ENCODE data around the gene TTR. TPM values are rescaled to one million over a fixed set of nuclear protein-coding genes. Genes with fewer than 3 reads are reported as not detected.

TTR gene
- total and polyA plus RNA-seq, 2 of the 4 experiments (the other 2 are of a cell fraction) = not detected

- intact Hi-C loops (cut with micrococcal nuclease) = no loop called here
- WGBS, 2 experiments (ENCODE audit: extremely low coverage in 2 of 2, insufficient read length in 1 of 2) = no CpG with 5 or more reads among the region's 4 CpGs
These were observed 10.0 kb upstream of the TTR start for GRCh38 chr18:31581498-31582197.

More at GRCh38 chr18:31581498-31582197, 10.0 kb upstream of the TTR start:
- ChIA-PET CTCF (no interaction called here), POLR2A (ENCODE audit: unreplicated experiment) (no interaction called here)
- H3K79me1 ChIP-seq (ENCODE audit: low read depth in 1 of 2, low read length in 2 of 2) = no peaks in the 10 kb centered on the region
- in situ Hi-C loops (cut with MboI; ENCODE audit: low sequenced_read_pairs) = no loop called here
- no peaks in the 10 kb centered on the region for H3K9me1 ChIP-seq (ENCODE audit: insufficient read depth, low read length)
- H3K36me3 ChIP-seq (ENCODE audit: control insufficient read depth, insufficient read depth, low read length) = no peaks in the 10 kb centered on the region
- no peaks in the 10 kb centered on the region for H4K20me1 ChIP-seq (ENCODE audit: insufficient read depth, low read length)
- no peak overlapping the region for H3K56ac ChIP-seq (ENCODE audit: extremely low read depth, insufficient read depth, low read length)
- H3K14ac ChIP-seq (replicated peaks; ENCODE audit: low read depth, low read length) = no peak overlapping the region
- BruUV-seq (replicated peaks) = no TSS peak
- H3K4me2 ChIP-seq (ENCODE audit: low read depth, low read length) = no peak overlapping the region; the same call in 1 of the 2 replicates
- no peak overlapping the region for H2AFZ ChIP-seq (replicated peaks; ENCODE audit: low read length, poor library complexity)
- no peak overlapping the region for H2BK120ac ChIP-seq (ENCODE audit: low read depth, low read length)
- dilution Hi-C loops (cut with HindIII; ENCODE audit: low sequenced_read_pairs, unreplicated experiment) = no loop called here
- H4K8ac ChIP-seq (ENCODE audit: low read depth in 2 of 2, low read length in 2 of 2) = no peak overlapping the region
- no peak overlapping the region for H4K5ac ChIP-seq (ENCODE audit: low read depth, low read length)
- no peaks in the 10 kb centered on the region for H3K4me1 ChIP-seq (ENCODE audit: control insufficient read depth, insufficient read depth, low read length)
- H2AK9ac ChIP-seq (replicated peaks; ENCODE audit: low read depth, low read length, poor library complexity) = no peak overlapping the region
- H2AK5ac ChIP-seq (ENCODE audit: low read depth, low read length) = no peak overlapping the region
- no peaks in the 10 kb centered on the region for H3K9me3 ChIP-seq (ENCODE audit: control insufficient read depth, insufficient read depth, low read length)
- TF ChIP-seq NFE2L2 (IDR thresholded peaks at IDR 0.05; ENCODE audit: low read depth, low read length) (no peak), MXI1 (IDR thresholded peaks at IDR 0.05; ENCODE audit: borderline replicate concordance, low read depth, low read length) (no peak), USF2 (IDR thresholded peaks at IDR 0.05; ENCODE audit: low read depth, low read length) (no peak), MAZ (IDR thresholded peaks at IDR 0.05; ENCODE audit: borderline replicate concordance, low read depth, low read length) (no peak), RCOR1 (IDR thresholded peaks at IDR 0.05; ENCODE audit: insufficient replicate concordance, low read length) (no peak), FOS (IDR thresholded peaks at IDR 0.05; ENCODE audit: low read depth, low read length) (no peak), RFX5 (IDR thresholded peaks at IDR 0.05; ENCODE audit: low read depth, low read length) (no peak), MAFK (IDR thresholded peaks at IDR 0.05; ENCODE audit: low read depth, low read length) (no peak), SMC3 (IDR thresholded peaks at IDR 0.05; ENCODE audit: low read depth, low read length) (no peak), RAD21 (IDR thresholded peaks at IDR 0.05; ENCODE audit: low read length) (no peak)
- H3K4me3 ChIP-seq (ENCODE audit: insufficient read depth, low read depth, low read length) = no peak overlapping the region
- no peak overlapping the region for H3K9ac ChIP-seq (ENCODE audit: low read depth, low read length)
- H2BK20ac ChIP-seq (ENCODE audit: low read depth, low read length) = no peak overlapping the region
- DNase-seq (peak; percentile 18), ATAC-seq (ENCODE audit: low read depth) (peak; percentile 69)
- no peaks in the 10 kb centered on the region for H3K27me3 ChIP-seq (ENCODE audit: control insufficient read depth, insufficient read depth, low read length)
- no peak overlapping the region for H3K27ac ChIP-seq (ENCODE audit: insufficient read depth, low read length)
- H3K18ac ChIP-seq (ENCODE audit: low read depth, low read length) = no peak overlapping the region
- H3K4ac ChIP-seq (ENCODE audit: low read depth, low read length) = no peak overlapping the region
- no peak overlapping the region for H4K91ac ChIP-seq (ENCODE audit: insufficient read depth, low read depth, low read length)
- no peak overlapping the region for H3K23ac ChIP-seq (ENCODE audit: low read depth, low read length)
- no peak overlapping the region for H2BK15ac ChIP-seq (ENCODE audit: low read depth, low read length)
- H2BK5ac ChIP-seq (ENCODE audit: low read depth, low read length, poor library complexity, severe bottlenecking) = no peak overlapping the region
